HG03066 (cell line): Measurements from ENCODE around the gene SORBS2.

Source experiments
- ATAC-seq: cut with Tn5 transposase; IDR thresholded peaks from one replicate; pipeline ENCODE4 v1.9.1; 2021; ENCODE audit warnings: low read depth; ENCODE audit not compliant: unreplicated experiment

The SORBS2 gene

DNA sequence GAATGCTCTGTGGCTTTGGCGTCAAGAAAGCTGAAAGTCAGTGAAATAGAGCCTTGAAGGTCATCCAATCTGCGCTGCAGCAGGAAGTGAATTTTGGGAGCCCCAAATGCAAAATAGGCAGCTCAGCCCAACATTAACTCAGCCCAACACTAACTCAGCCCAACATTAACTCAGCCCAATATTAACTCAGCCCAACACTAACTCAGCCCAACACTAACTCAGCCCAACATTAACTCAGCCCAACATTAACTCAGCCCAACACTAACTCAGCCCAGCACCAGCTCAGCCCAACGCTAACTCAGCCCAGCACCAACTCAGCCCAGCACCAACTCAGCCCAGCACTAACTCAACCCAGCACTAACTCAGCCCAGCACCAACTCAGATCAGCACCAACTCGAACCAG is 71.5 kb downstream of the SORBS2 start:
- ATAC-seq: no peak

DNA sequence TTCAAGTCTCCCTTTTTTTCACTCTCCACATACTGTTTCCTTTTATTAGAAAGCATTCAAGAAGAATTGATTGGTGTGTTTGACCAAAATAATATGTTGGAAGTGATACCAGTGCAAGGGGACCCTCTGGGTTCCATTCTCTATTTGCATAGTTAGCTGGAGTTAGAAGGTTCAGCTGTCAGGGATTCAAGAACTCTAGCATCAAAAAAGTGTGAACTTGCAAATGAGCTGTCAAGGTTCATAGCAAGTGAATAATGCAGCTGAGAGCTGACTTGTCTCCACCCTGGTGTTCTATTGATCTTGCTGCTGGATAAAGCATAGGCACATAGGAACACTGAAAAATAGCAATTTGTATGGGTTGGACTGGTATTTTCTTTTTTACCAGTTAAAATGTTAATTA is 73.2 kb downstream of the SORBS2 start:
- no peak for ATAC-seq

DNA sequence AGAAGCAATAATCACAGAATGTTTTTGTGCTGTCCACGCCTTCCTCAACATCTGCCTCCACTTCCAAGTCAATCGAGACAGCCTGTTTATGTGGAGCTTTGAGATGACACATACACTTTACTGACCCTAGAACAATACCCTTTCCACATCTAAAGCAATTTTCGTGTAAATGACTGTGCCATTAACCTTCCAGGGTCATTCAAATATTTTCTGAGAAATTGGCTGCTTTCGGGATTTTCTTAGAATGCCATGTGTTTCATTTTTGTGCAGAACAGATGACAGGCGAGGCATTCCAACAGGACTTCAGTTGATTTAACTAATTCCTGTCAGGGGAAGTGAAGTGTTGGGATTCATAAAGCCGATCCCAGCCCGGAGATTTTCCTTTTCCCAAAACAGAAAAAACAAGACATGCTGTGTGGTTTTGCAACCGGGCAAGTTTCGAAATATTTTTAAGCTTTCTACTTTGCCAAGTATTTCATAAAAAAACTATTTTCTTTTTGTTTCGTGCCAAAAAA is 73.9 kb downstream of the SORBS2 start:
- ATAC-seq: no peak

DNA sequence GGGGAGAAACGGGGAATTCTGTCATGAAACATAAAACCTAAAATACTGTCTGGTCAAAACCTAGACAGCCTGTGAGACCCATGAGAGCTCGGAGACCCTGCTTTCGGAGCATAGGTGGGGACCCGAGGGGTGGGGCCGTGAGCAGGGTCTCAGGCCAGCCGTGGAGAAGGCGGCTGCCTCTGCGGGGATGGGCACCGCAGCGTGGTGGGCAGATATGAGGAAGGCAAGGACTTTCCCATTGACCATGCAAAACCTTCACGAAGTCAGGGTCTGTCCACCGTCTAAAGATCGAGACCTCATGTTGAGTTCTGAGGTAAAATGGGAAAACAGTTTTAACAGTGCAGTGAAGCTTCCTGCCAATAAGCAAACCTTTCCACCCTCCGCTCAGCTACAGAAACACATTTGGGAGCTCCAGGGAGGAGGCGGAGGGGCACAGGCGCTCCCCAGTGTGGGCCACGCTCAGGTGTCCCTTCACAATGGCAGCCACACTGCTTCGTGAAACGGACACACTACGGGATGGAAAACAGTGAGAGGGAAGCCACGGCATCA is 74.4 kb downstream of the SORBS2 start:
- ATAC-seq: no peak

DNA sequence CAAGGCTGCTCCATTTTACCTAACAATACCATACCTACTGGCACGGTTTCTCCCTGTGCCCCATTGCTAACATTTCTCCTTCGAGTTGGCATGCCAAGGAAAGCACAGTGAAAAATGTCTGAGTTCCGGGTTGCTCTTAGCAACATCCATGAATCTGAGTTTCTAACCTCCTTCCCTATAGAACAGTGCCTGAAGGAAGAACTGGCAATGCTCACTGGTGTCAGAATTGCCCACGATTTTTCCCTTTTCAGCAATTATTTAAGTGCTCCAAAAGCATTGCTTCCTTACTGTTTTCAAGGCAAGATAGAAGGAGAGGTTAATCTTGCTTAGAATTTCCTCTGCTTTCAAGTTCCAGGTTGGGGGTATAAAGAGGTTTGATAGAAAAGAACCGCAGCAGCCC is 75.1 kb downstream of the SORBS2 start:
- ATAC-seq: no peak

DNA sequence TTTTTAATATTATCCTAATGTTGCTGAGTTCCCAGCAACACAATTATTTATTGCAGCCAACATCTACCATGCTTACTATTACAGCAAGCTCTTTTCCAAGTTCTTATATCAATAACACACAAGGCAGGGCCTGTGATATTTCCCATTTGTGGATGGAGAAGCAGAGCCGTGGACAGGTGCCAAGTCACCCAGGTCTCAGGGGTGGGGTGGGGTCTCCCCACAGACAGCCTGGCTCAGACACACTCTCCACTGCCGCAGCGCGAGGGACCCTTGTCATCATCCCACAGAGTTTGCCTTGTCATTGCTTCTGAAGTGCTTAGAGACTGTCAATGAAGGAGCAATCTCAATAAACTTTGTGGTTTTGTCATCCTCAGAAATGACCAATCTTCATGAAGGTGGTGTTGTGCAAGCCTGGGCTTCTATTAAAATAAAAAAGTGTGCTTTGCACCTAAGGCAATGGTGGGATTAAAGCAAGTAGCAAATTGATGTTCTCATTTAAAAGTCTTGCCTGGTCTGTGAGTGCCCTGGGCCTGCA is 76.1 kb downstream of the SORBS2 start:
- ATAC-seq: no peak

DNA sequence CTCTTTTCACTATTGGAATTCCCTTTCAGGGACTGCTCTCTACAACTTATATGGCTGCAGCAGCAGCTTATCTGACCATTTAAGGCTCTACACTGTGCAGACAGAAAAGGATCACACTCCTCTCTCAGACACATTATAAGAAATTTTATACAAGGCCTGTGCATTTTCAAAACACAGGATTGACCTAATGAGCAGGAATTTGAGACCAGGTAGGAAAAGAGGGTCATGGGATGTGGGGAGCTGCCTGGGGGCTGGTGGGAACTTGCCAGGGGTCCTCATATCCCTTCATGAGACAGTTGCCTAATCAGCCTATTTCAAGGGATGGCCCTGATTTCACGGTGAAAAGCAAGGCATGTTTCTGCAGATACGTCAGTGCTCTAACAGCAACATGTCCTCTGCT is 77.1 kb downstream of the SORBS2 start:
- no peak for ATAC-seq

DNA sequence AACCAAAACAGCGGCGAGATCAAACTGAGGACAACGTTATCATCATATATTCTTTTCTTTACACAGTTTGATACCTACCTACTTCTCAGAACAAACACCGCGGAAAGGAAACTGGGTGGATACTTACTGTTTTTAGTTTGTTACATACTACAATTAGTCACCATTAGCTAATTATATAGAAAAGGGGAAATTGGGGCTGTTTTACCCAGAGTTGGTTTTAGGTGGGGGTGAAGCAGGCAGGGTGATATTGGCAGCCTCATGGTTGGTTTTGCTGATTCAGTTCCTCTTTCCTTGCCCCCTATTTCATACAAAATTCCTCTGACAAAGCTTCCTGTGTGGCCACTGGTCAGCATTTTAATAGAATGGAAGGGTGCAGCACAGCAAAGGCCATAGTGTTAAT is 77.8 kb downstream of the SORBS2 start:
- peak; percentile 47 for ATAC-seq

DNA sequence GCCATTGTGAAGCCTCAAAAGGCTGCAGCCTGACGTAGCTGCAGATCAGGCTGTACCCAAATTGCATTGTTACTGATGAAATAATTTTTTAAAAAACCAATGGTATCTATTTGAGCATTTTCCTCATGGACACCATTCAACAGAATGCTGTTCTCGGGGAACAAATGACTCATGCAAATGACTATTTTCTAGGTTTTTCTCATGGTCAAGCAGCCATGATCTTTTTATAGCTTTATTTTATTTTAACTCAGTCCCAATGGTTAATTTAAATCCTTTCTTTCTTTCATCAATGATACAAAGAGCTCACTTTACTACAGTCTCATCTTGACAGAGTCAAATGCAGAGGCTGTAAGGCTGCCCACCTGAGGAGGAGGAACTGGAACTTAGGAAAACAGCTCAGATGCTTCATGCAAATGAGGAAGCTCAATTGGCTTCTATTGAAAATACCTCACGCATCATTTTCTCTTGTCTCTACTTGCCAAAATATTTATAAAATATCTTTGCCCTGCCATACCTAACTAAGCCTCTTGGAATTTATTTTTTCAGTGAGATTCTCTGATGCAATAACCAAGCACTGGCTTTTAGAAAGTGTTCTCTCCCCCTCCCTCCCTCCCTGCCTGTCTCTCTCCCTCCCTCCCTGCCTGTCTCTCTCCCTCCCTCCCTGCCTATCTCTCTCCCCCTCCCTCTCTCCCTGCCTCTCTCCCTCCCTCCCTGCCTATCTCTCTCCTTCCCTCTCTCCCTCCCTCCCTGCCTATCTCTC is 81.0 kb downstream of the SORBS2 start:
- peak; percentile 67 for ATAC-seq

DNA sequence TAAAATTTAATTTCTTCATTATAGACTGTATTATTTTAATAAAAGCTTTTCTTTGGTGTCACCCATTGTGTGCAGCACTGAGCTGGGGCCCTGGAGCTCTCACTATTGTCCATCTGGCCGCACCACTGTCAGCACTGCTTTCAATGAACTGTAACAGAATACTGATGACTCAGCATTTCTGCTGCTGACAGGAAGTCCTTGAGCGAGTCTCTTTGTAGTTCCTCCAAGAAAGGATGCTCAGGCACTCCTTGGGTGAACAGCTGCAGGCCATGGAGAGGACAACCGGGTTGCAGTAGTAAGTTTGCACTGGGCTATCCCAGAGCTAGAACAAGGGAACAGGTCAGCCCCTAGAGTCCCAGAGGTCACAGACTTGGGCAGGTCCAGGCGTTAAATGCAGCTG is 81.6 kb downstream of the SORBS2 start:
- no peak for ATAC-seq

DNA sequence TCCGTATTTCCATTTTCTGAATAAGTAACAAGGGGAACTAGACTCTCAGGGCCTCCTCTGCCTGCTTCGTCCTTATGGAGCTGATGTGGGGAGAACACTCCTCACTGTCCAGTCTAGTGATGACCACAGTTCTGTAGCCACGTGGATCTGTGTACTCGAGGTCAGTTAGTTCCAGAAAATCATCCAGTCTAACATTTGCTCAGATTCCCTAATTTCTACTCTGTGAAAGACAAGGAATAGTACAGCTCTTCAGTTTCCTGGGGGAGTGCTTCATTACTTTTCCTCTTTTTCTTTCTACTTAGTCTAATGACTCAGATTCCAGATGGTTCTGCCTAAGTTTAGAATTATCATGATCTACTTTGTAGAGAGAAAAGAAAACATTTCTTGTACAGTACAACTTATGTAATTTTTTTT is 82.6 kb downstream of the SORBS2 start:
- no peak for ATAC-seq

DNA sequence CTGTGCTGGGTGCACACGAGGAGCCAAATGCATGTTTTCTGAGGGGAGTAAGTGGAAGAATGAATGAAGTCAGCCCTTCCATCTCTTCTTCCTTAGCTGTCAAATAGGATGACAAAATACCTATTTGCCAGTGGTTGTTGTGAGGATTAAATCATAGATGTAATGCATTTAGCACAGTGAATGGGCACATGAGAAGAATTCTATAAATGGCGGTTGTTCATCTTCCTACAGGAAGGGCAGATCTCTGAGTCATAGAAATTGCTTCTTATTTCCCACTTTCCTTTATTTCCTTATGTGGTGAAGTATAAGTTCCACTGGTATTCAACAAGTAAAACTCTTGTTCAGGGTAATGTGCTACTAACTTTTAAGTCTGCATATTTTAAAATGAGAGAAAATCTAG is 83.1 kb downstream of the SORBS2 start:
- no peak for ATAC-seq

DNA sequence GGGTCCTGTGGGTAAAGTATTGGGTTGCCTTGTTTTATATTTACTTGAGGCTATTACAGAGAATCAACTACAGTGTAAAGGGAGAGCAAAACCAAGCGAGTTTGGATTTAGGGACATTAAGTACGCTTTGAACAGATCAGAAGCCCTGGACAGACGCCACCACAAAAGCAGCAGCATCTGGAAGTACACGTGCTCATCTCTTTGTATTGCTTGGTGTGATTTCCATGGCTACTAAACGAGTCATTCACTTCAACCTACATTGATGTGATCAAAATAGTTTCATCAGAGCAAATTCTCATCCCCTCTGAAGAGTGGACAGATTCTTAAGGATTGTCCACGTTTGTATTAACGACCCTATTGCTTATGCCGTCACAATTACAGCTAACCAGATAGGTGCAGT is 85.1 kb downstream of the SORBS2 start:
- no peak for ATAC-seq

DNA sequence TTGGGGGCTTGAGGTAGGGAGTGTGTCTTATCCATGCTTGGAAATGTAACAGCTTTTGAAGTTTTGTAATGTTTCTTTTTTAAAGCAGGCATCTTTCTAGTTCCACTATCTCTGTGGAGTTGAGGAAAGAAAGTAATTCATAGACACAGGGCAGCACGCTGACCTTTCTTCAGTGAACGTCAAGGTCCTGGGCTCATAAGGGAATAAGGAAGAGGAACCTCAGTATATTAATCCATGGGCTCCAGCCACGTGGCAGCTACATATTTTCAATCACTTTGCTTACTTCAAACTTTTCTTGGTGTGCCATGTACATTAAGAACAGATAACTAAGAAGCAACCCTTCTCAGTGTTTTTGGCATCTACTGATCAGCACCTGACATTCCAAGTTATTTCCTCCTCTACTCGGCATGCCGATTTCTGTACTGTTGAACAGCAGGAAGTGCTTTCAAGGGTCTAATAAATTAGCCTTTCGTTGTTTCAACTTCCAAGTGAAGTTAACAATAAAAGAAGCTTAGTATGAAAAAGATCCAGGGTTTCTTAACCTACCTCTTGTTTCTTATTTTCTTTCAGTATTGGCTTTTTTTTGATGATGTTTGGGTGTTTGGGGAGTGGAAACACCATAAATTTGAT is 88.2 kb downstream of the SORBS2 start:
- ATAC-seq: no peak

DNA sequence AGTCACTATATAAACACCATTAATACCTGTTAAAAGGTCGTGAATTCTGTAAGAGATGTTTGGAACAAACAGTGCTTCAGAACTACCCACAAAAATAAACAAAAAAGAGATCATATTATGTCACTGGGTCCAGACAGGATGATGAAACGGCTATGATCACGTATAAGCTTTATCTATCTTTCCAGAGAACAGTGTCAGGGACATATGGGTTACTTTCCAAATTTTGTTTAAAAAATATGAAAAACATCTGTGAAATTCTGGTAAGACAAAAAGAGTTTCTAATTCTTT is 90.0 kb downstream of the SORBS2 start:
- no peak for ATAC-seq

DNA sequence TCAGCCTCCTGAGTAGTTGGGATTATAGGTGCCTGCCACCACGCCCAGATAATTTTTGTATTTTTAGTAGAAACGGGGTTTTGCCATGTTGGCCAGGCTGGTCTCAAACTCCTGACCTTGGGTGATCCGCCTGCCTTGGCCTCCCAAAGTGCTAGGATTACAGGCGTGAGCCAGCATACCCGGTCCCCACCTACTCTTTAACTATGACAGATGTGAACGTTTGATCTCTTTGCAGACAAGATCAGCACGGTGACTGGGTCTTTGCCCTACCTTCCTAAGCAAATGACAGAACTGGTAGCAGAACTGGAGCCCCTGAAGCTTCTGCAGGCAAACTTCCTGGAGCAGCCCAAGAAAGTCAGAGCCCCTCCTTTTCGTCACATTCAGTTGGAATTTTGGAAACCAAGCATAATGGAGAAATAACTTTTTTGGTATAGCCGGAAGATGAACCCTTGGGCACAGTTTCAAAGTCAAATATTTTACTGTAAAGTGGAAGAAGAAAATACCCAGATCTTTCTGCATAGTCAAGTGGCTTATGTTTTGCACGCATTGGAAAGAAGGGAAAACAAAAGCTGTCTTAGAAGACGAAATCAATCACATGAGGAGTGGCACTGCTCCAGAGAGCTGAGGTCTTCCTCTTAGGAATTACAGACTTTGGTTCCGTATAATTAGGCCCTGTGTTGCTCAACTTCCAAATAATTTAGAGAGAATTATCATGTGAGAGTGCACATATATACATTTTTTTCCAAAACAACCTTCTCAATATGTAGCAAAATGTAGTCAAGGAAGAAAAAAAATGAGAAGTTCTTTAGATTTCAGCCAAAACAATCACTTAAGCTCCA is 90.6 kb downstream of the SORBS2 start:
- ATAC-seq: no peak

DNA sequence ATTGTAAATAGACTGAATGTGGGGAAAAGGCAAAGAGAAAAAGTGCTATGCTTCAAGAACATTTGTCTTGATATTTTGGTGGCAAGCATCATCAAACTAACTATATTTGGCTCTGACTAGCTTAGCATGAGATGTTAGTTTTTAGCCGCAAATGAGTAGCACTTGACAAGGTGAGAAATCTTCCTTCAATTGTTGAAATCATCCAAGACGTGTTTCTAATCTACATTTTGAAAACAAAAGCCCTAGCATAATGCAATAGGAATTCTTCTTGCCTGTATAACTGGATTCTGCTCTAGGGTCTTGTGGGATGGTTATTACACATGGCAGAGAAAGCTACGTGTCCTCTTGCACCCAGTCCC is 92.5 kb downstream of the SORBS2 start:
- ATAC-seq: no peak

DNA sequence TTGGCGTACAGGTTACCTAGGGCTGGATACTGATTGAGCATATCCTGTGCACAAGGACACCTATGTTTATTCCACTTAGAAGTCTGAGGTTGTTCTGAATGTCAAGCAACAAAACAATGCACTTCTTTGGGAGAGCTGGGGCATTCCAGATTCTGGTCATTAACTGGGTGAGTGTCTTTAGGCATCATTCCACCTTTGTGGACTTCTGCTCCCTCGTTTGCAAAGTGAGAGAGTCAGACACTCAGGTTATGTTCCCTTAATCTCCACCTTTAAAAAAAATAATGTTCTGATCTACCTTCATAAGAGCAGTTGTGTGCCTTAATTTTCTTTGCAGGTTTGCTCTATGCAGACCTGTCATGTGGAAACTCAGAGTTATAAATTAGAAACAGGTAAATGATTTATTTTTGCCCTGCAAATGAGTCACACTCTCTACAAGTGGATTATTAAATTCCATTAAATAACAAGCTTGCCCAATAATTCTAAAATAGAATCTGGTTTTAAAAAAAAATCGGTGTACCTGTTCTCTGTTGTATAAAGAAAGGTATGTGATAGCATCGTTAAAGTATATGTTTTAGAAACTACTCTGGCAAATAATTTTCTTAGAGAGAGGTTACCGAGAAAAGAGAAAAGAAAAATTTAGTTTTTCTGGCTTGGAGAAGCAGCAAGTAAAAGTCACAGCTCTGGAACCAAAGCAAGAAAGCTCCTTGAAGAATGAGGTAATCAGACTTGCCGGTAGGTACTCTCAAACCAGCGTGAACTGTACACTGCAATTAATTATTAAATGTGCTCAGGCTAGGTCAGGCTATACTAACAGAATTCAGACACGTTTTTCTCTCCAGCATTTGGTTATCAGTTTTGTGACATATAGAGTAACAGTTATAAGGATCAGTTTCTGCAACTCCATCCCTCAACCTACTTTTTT is 93.2 kb downstream of the SORBS2 start:
- no peak for ATAC-seq

DNA sequence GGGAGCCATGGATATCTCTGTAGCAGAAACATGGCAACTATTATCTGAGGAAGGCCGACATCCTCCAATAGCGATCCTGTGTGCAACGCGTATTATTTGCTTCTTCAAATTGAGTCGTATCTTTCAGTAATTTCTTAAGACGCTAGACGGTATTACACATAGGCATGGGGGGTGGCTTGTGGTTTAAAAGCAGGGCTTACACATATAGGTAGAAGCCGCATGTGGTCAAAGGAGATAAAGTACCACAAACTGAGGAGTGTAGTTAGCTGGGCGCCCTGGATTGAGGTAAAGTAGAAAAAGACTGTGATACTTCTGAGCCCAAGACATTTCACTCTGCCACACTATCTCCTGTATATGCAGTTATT is 94.6 kb downstream of the SORBS2 start:
- no peak for ATAC-seq
